HG02798 (cell line): ENCODE data around the gene DNAJB2.
"Not testable (repeated sequence)": the region's sequence is repeated elsewhere in the genome, so short reads cannot be mapped to it uniquely, and the experiment has no call there.

ENCODE experiments used
- ATAC-seq: cut with Tn5 transposase; IDR thresholded peaks from one replicate; pipeline ENCODE4 v1.9.1; 2021; ENCODE audit warnings: mild to moderate bottlenecking; ENCODE audit not compliant: unreplicated experiment, poor library complexity

DNAJB2 gene

DNA sequence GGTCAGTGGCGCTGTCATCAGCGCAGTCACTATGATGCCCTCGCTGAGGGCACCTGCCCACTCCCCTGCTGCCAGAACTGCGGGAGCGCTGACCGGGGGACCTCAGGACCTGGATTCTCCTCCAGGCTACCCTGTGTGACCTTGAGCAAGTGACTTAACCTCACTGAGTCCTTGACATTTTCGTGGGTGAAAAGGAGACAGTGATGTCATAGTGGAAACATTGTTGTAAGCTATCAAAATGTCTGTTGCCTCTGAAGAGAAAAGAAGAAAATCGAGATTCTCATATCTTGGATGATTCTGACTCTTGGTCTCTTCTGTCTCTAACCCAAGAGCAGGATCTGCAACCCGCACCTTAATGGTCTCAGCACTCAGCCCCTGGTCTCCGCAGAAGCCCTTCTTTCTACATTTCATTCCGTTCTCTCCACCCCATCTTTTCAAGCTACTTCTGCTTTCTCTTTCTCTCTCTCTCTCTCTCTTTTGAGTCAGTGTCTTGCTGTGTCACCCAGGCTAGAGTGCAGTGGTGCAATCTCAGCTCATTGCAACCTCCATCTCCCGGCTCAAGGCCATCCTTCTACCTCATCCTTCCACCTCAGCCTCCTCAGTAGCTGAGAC is 24.5 kb upstream of the DNAJB2 start:
- ATAC-seq = peak; percentile 19

DNA sequence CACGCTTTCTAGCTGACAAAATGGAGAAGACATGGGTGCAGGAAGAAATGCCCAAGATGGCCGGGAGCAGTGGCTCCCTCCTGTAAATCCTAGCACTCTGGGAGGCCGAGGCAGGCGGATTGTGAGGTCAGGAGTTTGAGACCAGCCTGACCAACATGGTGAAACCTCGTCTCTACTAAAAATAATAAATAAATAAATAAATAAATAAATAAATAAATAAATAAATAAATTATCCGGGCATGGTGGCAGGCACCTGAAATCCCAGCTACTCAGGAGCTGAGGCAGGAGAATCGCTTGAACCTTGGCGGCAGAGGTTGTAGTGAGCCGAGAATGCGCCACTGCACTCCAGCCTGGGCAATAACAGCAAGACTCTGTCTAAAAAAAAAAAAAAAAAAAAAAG is 20.2 kb upstream of the DNAJB2 start:
- not testable (repeated sequence) for ATAC-seq

DNA sequence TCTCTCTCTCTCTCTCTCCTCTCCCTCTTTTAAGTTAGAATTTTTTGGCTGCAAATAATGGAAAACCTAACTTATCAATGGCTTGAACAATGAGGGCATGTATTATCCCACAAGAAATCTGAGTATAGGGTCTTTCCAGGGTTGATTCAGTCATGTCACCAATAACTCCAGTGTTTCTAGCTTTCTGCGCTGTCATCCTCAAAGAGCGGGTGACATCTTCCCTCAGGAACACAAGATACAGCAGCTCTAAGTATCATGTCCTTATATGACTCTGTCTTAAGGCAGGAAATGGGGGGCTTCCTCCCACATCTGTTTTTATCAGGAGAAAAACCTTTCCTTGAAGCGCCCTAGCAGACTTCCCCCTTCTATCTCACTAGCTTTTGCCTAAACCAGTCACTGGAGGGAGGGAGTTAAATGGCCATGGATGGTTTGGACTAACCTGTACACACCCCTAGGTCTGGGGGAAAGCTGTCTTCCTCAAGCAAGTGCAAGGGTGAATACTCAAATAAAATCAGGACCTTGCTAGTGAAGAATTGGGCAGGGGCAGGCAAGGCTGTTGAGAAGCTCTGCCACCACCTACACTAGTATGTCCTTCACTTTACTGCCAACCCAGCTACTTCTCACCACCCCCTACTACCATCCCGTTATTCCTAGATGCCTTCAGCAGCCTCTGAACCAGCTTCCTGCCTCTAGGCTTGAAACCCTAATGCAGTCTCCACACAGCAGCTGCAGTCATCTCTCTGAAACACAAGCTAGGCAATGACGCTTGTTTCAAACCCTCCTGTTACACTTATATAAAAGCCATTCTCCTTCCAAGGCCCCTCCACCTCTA is 17.9 kb upstream of the DNAJB2 start:
- ATAC-seq = no peak

DNA sequence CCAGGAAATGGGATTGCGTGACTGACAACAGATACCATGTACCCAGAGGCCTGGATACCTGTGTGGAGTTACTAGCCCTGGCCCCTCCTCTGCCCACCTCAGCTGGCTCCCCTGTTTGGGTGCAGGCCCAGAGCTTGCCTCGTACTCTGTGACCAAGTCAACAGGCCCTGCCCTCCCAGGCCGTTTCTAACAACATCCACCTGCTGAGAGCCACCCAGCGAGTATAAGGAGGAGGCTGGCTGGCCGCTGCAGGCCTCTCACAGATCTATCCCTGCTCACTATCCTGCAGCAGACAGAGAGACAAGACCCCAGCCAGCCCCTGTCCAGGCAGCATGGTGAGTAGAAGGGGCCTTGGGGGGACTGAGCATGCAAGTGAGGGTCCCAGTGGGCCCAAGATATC is 12.9 kb upstream of the DNAJB2 start:
- ATAC-seq = no peak

DNA sequence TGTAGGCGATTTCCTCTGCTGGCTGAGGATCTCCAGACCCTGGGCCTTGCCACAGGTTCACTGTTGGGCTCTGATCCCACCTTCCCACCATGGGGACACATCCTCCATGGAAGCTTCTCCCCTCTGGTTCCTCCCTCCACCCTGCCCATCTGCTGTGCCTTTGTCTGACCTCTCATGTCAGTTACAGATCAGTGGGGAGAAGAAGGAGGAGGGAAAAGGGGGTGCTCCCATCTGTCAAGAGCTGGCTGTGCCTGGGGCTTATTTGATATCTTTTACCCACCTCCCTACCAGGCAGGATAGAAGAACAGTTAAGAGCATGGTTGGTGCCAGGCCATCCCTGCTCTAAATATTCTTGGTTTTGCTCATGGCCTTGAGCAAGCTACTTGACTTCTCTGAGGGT is 12.3 kb upstream of the DNAJB2 start:
- ATAC-seq = no peak

DNA sequence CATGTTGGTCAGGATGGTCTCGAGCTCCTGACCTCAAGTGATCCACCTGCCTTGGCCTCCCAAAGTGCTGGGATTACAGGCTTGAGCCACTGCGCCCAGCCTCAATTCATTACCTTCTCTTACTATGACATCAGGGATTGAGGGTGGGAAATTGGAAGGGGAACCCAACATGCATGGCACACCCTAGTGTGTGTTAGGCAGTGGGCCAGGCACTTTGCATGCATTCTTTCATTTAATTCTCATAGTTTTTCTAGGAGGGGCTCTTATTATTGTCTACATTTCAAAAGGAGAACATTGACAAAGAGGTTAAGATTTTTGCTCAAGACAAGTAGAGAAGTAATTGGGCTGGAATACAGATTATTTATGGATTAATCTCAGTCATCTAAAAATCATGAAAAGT is 10.9 kb upstream of the DNAJB2 start:
- no peak for ATAC-seq

DNA sequence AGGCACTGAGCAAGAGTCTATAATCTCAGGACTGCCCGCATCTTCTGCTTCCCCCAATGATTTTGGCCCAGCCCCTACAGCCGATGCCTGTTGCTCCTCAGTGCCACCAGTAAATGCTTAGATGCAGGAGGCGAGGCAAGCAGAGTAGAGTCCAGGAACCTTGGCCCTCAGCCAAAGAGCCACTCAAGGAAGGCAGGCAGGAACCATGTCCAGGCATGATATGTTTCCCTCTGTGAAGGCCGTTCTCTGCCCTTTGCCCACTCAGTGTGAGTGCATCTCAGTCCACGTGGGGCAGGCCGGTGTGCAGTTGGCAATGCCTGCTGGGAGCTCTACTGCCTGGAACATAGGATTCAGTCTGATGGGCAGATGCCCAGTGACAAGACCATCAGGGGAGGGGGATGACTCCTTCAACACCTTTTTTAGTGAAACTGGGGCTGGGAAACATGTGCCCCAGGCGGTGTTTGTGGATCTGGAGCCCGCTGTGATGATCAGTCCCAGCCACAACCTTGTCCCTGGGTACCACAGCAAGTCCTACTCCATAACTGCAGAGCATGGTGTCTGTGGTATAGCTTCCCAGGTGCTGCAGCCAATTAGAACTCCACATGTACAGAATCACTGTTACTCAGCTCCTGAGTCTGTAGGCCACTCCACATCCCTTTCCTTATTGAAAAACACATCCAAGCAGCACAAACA is 9.7 kb upstream of the DNAJB2 start:
- ATAC-seq = no peak

DNA sequence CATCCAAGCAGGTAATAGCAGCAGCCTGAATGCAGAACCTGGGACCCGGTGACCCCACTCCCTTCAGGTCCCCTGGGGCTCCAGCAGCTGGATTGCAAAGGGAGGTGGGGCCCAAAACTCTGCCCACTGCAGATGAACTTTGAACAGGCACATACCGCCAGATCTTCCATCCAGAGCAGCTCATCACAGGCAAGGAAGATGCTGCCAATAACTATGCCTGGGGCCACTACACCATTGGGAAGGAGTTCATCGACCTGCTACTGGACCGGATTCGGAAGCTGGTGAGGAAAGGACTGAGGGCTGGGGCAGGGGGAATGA is 9.2 kb upstream of the DNAJB2 start:
- ATAC-seq = no peak

DNA sequence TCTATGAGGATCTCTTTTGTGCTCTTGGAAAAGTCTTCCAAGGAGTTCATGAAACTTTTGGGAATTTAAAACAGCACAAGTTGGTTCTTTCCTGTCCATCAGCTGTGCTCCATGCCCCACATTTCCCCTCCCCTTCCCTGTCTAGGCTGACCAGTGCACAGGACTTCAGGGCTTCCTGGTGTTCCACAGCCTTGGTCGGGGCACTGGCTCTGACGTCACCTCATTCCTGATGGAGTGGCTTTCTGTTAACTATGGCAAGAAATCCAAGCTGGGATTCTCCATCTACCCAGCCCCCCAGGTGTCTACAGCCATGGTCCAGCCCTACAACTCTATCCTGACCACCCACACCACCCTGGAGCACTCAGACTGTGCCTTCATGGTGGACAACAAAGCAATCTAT is 8.1 kb upstream of the DNAJB2 start:
- ATAC-seq = no peak

DNA sequence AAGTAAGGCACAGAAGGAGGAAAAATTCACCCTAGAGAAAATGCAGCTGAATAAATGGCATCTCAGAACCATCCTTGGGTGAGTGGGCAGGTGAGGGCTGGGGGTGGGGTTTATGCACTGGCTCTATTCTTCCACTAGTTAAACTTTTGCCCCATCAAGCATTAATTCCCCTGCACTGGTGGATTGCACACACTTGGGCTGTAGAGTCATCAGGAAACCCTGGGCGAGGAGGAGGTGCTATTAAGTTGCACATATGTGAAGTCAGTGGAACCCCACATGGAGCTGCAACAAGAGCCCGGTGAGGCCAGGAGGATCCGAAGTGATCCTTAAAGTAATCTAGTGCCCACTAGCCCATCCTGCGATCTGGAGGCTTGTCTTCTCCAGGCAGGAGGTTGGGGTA is 6.8 kb upstream of the DNAJB2 start:
- no peak for ATAC-seq

DNA sequence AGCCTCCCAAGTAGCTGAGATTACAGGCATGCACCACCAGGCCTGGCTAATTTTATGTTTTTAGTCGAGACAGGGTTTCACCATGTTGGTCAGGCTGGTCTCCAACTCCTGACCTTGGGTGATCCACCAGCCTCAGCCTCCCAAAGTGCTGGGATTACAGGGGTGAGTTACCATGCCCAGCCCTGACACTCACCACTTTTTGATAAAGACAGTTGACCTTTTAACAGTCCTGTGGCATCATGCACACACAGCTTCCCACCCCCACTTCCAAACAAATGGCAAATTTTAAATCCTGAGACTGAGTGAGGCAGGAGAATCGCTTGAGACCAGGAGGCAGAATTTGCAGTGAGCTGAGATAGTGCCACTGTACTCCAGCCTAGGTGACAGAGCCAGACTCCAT is 6.2 kb upstream of the DNAJB2 start:
- no peak for ATAC-seq

DNA sequence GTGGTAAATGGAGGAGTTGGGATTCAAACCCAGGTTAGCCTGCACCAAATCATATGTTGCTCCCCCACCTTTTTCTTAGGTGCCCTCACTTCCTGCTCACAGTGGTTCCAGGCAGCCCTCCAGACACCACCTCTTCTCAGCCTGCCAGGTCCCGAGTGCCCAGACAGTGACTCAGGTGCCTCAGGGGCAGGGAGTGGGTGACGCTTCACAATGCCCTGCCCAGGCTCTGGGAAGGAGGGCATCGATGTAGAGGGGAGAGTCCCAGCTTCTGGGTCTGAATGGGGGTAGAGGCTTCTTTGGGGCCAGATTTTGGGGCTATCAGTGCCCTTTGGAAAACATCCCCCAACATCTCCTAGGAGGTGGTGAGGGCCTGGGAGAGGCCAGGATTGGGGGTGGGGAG is 5.2 kb upstream of the DNAJB2 start:
- ATAC-seq = no peak

DNA sequence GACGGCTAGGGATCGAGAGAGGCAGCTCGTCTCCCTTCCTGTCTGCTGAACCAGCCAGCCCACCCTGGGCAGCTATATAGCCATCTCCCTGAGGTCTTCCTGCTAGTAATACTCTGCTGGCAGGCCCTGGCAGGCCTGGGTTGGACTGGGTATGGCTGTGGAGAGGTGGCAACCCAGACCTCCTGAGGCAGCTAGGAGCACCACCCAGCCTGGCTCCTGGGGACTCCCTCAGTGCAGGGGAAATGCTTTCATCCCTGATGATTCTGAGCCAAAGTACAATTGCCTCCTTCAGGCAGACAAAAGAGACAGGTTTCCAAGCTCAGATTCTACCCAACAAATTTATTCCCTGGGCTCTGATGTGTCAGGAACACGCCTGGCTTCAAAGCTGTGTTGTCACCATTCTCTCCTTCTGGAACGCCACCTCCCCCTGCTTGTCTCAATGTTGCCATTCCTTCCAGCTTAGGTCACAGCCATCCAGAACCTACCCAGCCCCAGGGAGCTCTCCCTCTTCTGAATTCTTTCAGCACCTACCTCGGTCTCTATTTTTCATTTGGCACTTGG is 4.7 kb upstream of the DNAJB2 start:
- ATAC-seq = no peak

DNA sequence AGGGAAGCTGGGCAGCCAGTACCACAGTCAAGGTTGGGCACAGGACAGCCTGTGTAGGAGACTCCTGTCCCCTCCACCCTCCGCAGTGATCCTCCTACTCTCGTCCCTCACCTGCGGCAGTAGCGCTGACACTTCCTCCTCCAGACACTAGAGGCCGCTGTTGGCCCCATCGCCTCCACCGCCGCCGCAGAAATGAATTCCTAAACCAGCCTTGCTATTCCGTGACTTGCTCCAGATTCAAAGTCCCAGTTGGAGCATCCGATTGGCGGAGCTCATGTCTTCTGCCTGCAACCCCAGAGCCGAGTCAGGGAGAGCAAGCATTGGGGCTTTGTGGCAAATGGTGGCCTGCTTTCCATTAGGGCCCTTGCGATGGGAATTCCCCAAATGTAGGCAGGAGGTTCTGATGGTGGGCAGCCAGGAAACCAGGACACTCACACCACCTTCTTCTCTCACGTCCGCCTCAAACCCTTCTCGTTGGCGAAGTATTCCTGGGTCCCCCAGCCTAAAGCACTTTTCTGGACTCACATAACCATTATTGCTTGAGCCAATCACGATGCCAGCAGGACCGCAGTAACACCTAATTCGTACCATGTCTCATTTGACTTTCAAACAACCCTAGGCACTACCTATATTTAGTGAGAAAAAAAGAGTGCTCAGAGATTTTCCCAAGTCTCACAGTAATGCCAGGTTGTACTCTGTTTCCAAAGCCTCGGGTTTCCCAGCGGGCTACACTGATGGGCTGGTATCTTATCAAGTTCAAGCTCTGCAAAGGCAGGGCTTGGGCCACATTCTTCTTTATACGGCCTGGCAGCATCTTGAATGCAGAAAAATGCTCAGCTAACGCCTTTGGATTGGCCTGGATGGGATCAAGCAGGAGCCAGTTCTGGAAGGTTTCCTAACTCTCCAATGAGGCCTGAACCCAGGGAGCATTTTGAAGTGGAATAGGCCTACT is 1.2 kb upstream of the DNAJB2 start:
- ATAC-seq = peak; percentile 24

DNA sequence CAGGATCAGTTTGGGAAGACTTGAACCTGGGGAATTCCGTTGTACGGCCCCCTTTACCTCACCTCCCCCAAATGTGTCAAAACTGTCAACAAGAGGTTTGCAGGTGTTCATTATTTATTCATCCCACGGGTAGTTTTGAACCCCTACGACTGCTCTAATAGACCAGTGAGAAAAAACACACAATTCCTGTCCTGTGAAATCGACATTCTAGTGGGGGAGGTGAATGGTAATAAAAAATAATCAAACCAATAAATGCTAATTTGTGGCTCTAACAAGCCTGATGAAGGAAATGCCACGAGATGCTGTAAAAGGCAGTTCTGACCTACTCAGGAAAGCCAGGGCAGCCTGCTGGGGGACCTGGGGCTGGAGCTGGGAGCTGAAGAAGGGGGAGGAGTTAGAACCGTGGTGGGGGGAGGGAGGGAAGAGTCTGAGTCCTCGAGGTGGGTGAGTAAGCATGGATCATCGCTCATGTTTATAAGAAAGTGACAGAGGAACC is 463 bp upstream of the DNAJB2 start:
- ATAC-seq = no peak

DNA sequence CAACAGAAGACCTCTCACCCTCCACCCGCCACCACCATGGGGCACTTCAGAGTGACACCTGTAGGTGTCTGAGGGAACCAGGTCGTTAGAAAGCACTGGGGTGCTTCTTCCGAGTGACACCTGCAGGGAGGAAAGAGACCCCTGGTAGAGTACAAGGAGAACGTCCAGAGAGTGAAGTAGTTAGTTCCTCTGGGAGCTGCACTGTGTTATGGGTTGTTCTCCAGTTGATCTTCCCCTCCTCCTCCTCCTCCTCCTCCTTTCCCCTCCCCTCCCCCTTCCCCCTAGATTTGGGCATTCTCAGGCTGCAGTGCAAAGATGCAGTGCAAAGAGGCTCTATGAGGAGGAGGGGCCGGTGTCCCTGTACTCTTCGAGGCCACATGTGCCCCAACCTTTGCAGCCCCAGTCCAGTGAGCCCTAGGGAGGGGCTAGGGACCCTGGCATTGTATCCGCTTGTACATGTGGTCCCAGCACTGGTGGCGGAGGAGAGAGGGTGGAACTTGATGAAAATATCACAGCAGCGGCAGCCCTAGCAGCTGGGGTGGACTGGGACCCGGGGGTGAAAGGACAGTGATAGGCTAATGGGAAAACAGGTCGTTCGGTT is 850 bp downstream of the DNAJB2 start:
- no peak for ATAC-seq

DNA sequence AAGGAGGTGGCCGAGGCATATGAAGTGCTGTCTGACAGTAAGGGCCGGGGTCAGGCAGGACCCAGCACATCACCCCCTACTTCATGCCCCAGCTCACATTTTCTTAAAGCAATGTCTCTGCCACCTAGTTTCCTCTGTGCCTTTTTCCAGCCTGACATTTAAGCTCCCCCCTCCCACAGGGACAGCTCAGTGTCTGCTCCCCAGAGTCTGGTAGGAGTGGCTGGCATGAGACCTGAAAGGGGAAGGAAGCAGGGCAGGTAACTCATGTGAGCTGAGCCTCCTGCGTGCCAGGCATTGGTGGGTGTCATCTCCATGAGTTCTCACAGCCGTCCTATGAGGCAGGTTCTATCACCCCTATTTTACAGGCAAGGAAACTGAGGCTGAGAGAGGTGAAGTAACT is 1.5 kb downstream of the DNAJB2 start:
- no peak for ATAC-seq

DNA sequence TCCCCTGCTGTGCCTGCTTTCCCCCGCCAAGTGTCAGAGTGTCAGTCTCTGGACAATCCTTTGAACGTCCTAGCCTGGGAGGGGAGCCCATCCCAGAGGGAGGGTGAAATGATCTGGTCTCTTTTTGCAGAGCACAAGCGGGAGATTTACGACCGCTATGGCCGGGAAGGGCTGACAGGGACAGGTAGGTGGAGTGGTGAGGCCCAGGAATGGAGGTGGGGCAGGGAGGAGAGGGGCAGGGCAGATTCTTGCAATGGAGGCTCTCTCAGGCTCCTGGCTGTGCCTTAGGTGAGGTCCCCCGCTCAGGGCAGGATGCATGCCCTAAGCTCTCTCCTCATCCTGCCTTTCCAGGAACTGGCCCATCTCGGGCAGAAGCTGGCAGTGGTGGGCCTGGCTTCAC is 2.4 kb downstream of the DNAJB2 start:
- ATAC-seq = no peak

DNA sequence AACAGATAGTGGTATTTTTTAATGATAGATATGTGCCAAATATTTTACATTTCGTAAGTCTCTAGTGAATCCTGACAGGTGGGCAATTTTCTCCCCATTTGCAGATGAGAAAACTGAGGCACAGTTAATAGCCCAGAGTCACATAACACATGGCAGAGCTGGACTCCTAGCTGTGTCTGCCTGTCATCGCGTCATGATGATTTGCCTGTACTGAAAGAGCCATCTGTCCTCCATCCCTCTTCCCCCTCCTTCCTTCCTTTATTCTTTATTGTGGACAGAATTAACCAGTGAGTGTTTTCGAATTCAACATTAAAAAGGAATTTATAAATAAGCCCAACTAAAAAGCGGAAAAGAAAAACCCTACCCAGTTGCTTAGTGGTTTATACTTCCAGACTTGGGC is 3.2 kb downstream of the DNAJB2 start:
- ATAC-seq = no peak
